HG02981 (cell line): Measurements from ENCODE around the gene MBLAC2.

Experiments used
- ATAC-seq: cut with Tn5 transposase; IDR thresholded peaks from one replicate; pipeline ENCODE4 v1.9.1; 2021; ENCODE audit warnings: mild to moderate bottlenecking, moderate library complexity; ENCODE audit not compliant: unreplicated experiment

The MBLAC2 gene

DNA sequence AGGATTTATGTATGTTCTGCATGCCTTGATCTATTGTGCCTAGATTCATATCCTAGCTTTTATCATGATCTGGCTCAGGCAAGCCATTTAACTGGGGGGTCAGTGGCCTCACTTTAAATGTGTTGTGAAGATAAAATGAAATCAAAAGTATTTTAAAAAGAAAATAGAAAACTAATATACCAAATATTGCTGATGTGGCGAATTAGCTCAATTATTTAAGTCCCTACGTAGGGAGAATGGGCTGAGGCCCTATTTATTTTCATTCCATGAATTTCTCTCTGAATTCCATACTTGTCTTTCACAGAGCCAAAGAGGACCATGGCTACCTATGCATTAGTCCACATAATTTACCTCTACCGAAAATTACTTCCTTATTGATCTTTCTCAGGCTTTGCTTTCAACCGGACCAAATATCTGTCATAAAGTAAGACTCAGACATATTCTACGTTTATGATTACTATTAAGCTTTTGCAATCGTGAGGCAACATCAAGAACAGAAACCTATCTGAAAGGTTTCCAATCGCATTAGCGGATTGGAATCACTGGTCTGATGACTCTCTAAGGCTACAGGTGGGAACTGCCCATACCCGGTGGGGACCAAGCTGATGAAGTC lies 1.7 kb downstream of the MBLAC2 start:
- no peak for ATAC-seq

DNA sequence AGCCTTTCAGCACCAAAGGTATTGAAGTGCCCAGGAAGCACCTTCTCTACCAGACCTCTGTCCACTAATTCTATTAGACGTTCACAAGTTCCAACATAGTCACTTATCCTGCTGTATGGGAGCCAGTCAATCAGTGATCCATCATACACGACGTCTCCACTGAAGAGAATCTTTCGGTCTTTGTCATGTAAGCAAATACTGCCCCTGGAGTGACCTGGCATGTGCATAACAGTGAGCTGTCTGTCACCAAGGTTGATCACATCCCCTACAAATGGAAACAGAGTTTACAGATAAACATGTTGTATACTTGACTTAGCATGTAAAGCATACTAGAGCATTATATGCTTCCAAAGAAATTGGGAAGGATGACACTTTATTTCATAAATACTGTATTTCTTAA lies 13.3 kb downstream of the MBLAC2 start:
- ATAC-seq = no peak

DNA sequence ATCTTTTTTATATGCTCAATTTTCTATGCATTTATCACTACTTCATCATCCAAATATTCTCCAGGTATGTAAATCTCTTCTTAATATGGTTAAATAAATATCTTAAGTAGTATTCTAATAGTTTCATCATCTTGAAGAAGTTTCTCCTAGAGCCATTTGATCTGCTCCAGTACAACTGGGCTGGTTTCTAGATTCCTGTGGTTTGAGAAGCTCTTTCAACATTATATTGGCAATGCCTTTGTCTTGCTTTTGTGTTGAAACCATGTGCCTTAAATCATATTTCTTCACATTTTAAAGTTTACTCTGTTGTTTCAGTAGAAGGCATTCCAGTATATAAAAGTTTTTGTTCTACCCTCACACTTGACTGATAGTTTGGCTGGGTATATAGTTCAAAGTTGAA lies 27.6 kb downstream of the MBLAC2 start:
- no peak for ATAC-seq

DNA sequence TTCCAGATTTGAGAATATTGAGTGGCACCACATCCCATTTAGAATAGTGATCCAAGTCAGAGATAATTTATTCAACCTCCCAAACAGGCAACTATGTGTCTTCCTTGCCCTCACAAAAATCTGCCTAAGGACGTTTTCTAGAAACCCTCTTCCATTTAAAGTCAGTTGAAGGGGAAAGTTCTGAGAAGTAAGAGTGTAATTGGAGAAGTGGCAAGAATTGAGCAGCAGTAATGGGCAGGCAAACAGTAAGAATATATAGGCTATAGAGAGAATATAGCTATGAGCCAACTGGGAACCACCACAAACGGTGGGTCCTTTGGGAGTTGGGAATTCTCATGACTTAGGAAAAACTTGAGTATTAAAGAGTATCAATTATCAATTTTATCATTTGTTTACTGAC lies 33.9 kb downstream of the MBLAC2 start:
- ATAC-seq = no peak

DNA sequence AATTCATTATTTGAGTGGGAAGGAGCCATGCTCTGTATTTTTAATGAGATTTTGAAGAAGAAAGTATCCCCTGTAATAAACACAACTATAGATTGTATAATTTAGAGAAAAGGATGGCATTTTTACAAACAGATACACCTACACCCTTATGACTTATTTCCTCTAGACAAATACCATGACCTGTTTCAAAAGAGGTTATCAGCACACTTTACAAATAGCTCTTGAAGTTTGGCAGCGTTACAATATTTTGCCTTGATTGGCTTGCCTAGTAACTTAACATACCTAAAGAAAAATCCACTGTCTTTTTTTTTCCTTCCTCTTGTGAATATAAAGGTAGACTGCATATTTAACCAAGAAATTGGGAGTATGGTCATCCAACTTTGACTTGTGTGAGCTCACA lies 36.5 kb downstream of the MBLAC2 start:
- no peak for ATAC-seq

DNA sequence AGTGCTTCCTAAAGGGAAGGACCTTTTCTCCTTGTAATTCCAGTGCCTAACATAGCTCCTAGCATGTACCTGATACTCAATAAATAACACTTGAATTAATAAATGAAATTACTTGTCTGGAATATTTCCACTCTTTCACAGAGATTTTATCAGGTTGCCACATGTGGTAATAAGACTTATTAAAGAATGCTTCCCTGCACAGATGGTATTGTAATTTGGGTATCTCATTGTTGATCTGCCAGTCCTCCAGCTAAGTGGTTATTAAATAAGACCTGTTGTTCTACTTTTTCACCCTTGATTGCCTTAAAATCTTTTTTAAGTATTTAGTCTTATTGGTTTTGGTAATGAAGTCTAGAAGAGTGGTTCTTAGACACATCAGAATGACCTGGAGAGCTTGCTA lies 36.9 kb downstream of the MBLAC2 start:
- no peak for ATAC-seq

DNA sequence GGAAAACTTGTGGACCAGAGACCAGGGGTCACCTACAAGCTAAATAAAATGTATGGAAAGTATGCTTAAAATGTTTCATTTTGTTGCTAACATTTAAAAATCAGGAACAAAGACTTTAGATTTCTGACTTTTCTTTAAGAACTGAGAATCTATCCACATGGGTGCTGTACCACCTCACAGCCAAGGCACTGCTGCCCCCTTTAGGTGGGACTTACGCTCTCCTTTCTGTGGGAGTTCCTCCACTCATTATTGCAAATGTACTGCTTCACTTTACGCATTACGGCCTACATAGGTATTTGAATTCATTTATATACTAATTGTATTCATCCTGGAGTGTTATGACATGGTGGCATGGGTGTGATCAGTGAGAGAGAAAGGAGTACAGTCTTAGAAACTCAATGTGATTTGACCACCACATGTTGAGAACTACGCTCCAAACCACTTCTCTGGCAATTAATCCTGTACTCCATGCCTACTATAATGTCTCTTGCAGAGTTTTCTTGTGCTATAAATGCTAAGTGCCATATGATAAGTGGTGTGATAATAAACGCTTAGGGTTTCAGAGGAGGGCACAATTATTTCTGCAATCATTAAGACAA lies 40.4 kb downstream of the MBLAC2 start:
- ATAC-seq = no peak

DNA sequence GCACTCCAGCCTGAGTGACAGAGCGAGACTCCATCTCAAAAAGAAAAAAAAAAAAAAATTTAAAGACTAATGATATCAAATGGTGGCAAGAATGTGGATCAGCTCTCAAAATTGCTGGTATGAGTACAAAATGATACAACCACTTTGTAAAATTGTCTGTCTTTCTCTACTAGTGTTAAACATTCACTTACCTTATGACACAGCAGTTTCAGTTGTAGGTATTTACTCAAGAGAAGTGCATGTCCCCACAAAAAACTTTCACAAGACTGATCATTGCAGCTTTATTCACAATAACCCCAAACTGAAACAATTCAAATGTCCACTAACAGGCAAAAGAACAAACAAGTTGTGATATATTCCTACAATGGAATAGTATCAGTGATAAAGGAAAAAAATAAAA lies 50.3 kb downstream of the MBLAC2 start:
- peak; percentile 82 for ATAC-seq

DNA sequence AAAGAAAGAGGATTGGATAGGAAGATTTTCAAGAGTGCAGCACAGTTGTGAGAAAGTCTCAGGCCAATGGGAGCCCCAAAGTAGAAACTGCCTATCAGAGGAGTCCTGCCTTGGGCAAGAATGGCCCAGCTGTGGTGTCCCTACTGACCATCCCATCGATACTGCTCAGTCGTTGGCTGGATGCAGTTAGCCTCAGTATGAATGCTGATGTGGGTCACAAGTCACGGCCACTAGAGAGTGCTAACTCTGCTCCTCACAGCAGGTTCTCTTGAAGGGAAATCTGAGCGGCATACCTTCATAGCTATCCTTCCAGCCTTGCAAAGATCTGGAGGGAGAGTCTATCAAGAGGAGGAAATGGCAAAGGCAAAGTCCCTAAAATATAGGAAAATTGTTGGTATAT lies 53.4 kb downstream of the MBLAC2 start:
- ATAC-seq = no peak

DNA sequence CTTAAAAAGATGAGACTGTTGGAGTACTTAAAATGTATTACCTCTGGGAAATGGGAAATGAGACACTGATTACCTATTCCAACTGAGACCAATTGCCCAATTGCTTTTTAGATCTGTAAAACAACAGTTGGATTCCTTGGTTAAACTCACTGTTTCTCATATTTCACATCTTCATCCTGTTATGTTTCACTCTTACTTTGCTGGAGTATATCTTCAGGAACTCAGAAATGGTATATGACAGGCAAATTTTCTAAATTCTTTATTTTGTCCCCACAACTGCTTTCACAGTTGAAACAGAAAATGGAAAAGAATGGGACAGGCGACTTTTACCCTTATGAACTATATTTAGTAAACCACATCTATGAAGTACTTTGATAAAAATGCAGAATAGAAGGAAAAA lies 56.4 kb downstream of the MBLAC2 start:
- ATAC-seq = no peak

DNA sequence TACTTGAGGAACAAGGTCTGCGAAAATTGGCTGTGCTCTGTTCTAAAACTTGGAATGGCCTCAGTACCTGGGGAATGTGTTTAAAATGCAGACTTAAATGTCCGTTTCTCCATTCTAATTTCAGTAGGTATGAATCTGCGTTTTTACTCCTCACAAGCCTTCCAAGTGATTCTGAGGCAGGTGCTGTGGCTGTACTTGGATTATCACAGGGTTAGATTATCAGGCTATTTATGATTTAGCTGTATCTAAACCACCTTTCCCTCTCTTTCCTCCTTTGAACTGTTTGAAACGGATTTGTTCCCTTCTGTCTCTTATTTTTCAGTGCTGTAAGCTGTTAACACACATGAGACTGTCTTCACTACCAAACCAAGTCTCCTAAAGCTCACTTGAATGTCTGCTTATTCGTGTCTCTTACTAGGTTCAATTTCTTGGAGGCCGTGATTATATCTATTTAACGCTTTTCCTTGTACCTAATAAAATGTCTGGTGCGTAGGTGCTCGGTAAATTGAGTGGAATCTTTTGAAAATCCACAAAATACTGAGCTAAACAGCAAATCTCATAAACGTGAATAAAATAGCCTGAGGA lies 64.3 kb downstream of the MBLAC2 start:
- ATAC-seq = no peak

DNA sequence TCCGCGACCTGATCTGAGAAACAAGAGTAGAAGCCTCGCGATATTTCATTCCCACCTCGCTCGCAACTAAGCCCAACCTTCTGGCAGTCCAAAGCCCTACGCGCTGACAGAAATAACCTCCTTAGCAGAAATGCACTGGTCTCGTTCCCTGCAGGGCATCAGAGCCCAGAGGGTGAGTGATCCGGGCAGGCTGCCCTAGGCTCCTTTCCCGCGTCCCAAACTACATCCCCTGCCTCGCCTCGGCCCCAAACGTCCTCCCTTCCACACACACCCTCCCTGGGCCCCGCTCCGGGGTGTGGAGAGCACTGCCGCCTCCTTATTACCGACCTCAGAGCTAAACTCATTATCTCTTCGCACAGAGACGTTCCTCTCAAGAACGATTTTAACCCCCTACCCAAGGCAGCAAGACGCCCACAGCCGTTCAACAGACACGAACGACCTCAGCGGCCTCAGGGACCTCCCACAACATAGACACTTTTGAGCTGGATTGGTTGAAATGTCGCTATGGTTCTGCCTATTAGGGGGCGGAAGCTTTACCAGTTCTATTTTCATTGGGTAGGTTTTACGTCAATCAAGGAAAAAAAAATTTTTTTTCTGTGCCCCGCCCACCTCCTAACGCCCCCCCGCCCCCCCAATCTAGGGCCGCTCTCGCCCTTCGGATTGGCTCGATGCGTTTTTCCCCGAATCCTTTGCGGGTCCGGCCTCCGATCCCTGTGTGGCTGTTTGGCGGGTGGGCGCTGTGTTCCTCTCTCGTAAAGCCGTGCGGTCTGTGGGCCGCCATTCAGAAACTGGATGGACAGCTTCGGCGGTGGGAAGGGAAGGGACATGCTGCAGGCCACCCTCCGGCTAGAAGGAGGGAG lies 65.0 kb downstream of the MBLAC2 start, which contains the start of gene CETN3:
CETN3 (minus strand) TSS at position 439 of the 860 bp plus-strand sequence; CDS start at position 344, 95 bp downstream.
- ATAC-seq = peak; percentile 93

DNA sequence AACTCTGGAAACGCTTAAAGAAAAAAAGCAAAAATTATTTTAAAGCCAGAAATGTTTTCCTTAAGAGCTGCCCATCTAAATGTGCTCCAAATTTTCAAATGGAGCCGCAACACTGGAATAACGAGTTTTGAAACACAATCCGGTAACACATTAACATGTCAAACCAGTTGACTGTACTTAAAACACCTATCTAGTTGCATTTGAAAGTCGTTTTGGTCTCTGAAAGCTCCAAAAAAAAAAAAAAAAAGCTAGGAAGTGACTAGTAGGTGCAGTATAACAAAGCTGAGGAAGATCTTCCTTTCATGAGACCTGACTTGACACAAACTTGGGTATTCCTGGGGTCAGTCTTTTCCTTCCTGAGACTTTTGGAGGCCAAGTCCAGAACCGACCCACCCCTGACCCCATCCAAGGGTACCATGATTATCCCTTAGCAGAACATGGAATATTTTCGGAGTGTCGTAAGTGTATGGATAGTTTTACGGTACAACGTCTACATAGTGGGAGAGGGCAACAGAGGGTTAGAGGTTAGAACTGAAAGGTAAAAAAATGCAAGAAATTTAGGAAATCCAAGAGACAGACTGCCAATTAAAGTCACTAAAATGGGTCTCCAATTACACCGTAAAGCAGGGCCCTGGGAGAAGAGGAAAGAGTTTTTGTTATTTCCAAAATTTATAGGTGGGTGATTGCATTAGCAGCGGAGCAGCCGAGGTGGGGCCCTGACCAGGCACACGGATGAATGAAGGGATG lies 65.8 kb downstream of the MBLAC2 start:
- peak; percentile 0 for ATAC-seq
